C4-2B (cell line): ENCODE data around the gene USP32.

Source experiments
- CTCF ChIP-seq: fragments of 450-650 bp; conservative IDR thresholded peaks from 2 replicates; pipeline ENCODE4 v1.5.1; 2017; ENCODE audit warnings: mild to moderate bottlenecking
- ZFX ChIP-seq: fragments of 450-650 bp; IDR thresholded peaks from 2 replicates; pipeline ENCODE4 v1.6.1; 2017

- TF ChIP-seq CTCF = no peak
- TF ChIP-seq ZFX = no peak
These were observed 33.2 kb downstream of the USP32 start for GRCh38 chr17:60358606-60359225.
